ENCODE measurements around the gene MIOX. TPM values are rescaled to one million over a fixed set of nuclear protein-coding genes. Genes with fewer than 3 reads are reported as not detected.

MIOX gene
- total and polyA plus RNA-seq, 2 of the 13 experiments (the other 11 are each of a cell fraction or from before 2014, with no cell fraction given): 1.5 to 2.9 TPM

GRCh38 chr22:50502096-50502495 lies 15.4 kb downstream of the MIOX start (continued):
- no peak for TF ChIP-seq ZNF639 (CRISPR knock-in tag; conservative IDR thresholded peaks at IDR 0.05)
- TF ChIP-seq ATM (IDR thresholded peaks at IDR 0.05; ENCODE audit: borderline replicate concordance): no peak
- TF ChIP-seq, protein P1, sequence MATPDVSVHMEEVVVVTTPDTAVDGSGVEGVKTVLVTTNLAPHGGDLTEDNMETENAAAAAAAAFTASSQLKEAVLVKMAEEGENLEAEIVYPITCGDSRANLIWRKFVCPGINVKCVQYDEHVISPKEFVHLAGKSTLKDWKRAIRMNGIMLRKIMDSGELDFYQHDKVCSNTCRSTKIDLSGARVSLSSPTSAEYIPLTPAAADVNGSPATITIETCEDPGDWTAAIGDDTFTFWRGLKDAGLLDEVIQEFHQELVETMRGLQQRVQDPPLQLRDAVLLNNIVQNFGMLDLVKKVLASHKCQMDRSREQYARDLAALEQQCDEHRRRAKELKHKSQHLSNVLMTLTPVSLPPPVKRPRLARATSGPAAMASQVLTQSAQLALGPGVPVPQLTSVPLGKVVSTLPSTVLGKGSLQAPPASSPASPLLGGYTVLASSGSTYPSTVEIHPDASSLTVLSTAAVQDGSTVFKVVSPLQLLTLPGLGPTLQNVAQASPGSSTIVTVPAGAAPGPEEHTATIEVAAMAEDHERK (CRISPR knock-in tag; IDR thresholded peaks at IDR 0.05; ENCODE audit: low read depth): no peak
- no peak for TF ChIP-seq ZNF746 (CRISPR knock-in tag; IDR thresholded peaks at IDR 0.05)
- TF ChIP-seq BORCS8-MEF2B (CRISPR knock-in tag; IDR thresholded peaks at IDR 0.05): no peak

GRCh38 chr22:50502628-50503474 lies 16.2 kb downstream of the MIOX start:
- intact Hi-C loops (cut with micrococcal nuclease; ENCODE audit: unreplicated experiment): no loop called here
- Histone ChIP-seq H3K27me3 (ENCODE audit: control insufficient read depth in 1 of 2, insufficient read depth in 2 of 2, low read length in 2 of 2) (no peaks in the 10 kb centered on the region; a peak in 1 of 5 replicates), H3K9me3 (ENCODE audit: low read length) (no peaks in the 10 kb centered on the region), H3K9ac (ENCODE audit: insufficient read depth, low read depth, low read length) (no peak overlapping the region), H3K27ac (ENCODE audit: extremely low read length, insufficient read depth, low read length) (no peak overlapping the region), H3K79me2 (ENCODE audit: insufficient read depth, low read length) (peaks cover 10% of the 10 kb centered on the region), H2AFZ (ENCODE audit: low read length) (no peak overlapping the region), H3K4me2 (ENCODE audit: low read depth, low read length) (no peak overlapping the region), H3K36me3 (replicated peaks in 1 of 2; ENCODE audit: control insufficient read depth in 1 of 2, insufficient read depth in 2 of 2, low read length in 2 of 2) (peaks cover 2 to 10% of the 10 kb centered on the region in 2 experiments; a peak in 1 of 5 replicates), H3K4me3 (replicated peaks in 1 of 3; ENCODE audit: insufficient read depth in 1 of 3, low read depth in 2 of 3, low read length in 3 of 3) (no peak overlapping the region), H4K20me1 (ENCODE audit: insufficient read depth, low read length) (no peaks in the 10 kb centered on the region), H3K4me1 (ENCODE audit: insufficient read depth, low read length) (peaks cover 23% of the 10 kb centered on the region)
- ChIA-PET POLR2A (no interaction called here), CTCF (ENCODE audit: low intra/inter-chr PET ratio, low total read pairs) (no interaction called here)
- 96% methylated on average over 10 of the region's 24 CpGs for WGBS (ENCODE audit: low lambda C conversion rate)
- FAIRE-seq: no peak
- no TSS peak for BruUV-seq (replicated peaks)
- in situ Hi-C loops (cut with HindIII; ENCODE audit: extremely low pct_ligation_motif_present, low pct_unique_long_range_greater_than_20kb): no loop called here
- ATAC-seq: no peak
- no peak for DNase-seq (ENCODE audit: low spot score)
- no peak for TF ChIP-seq ZNF30 (CRISPR knock-in tag; IDR thresholded peaks at IDR 0.05)
- no peak for TF ChIP-seq JUN (CRISPR knock-in tag; IDR thresholded peaks at IDR 0.05)
- TF ChIP-seq ZFP36 (IDR thresholded peaks at IDR 0.05; ENCODE audit: borderline replicate concordance, low read depth, low read length, partially characterized antibody): no peak
- TF ChIP-seq ZNF318 (CRISPR knock-in tag; IDR thresholded peaks at IDR 0.05): no peak
- no peak for TF ChIP-seq ZNF580 (CRISPR knock-in tag; IDR thresholded peaks at IDR 0.05; ENCODE audit: borderline replicate concordance, low read depth)
